Frontal cortex (tissue), 4 donors: ENCODE data around the gene ZNF783. TPM values are rescaled to one million over a fixed set of nuclear protein-coding genes. Genes with fewer than 3 reads are reported as not detected.
"Not testable (repeated sequence)": the region's sequence is repeated elsewhere in the genome, so short reads cannot be mapped to it uniquely, and the experiment has no call there.

Source experiments
- DNase-seq, 2 donors: peaks; one replicate each; pipeline ENCODE4 v3.0.0; 2012; ENCODE audit warnings: low spot score in 2 of 2
- FAIRE-seq: peaks from 2 replicates; lab custom pipeline; 2012; peaks lifted over from hg19 to GRCh38; lab: Jason Lieb, UNC
- total RNA-seq: library from RNA; depleted of rRNA; stranded (reverse); fragments of >200 nt; gene quantifications from one replicate; pipeline ENCODE4 v1.2.3, GENCODE V29; 2014
- donor health status: control.
- donor health status: control.
- donor health status: control.

The ZNF783 gene
- total RNA-seq: 12.2 TPM

DNA sequence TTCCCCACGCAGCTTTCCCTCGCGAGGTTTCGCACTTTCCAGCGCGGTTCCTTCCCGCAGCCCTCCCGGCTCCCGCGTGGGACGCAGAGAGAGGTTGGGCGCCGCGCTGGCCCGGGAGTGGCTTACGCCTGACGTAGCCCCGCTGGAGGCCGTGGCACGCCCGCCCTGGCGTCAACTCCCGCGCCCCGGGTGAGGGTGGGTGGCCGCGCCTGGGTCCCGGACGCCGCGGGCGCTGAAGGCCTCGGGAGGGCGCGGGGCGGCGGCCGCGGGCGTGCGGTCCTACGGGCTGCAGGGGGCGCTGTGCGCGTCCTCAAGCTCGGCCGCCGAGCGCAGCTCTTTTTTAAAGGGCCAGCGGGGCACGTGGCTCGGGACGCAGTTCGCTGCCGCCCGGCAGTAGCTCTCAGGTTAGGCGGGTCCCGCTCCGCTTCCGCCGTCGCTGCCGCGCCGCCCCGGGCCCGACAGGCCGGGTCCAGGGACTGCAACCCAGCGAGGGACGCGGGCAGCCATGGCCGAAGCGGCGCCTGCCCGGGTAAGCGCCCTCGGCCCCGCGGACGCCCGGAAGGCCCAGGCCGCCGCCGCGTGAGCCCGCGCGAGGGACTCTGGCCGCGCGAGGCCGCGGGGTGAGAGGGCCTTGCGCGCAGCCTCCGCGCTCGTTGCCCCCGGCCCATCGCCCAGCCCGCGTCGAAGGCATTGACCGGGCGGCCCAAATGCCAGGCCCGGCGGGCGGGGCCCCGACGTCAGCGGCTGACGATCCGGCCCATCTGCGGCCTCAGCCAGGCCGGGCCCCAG is at the start of gene ZNF783:
Gene ZNF783, plus strand, starts transcription at position 368 of the 789 bp plus-strand sequence. Its CDS starts 138 bp downstream, at position 506.
- FAIRE-seq (no peak), DNase-seq (peak; percentile 93 to 94)

- FAIRE-seq (no peak), DNase-seq (no peak)
These were observed 47.8 kb upstream of the ZNF783 start for GRCh38 chr7:149214020-149214720.

- DNase-seq (no peak), FAIRE-seq (no peak)
These were observed 45.6 kb upstream of the ZNF783 start for GRCh38 chr7:149216402-149216801.

GRCh38 chr7:149217570-149217969 is 44.4 kb upstream of the ZNF783 start:
- DNase-seq: no peak
- FAIRE-seq: no peak

DNA sequence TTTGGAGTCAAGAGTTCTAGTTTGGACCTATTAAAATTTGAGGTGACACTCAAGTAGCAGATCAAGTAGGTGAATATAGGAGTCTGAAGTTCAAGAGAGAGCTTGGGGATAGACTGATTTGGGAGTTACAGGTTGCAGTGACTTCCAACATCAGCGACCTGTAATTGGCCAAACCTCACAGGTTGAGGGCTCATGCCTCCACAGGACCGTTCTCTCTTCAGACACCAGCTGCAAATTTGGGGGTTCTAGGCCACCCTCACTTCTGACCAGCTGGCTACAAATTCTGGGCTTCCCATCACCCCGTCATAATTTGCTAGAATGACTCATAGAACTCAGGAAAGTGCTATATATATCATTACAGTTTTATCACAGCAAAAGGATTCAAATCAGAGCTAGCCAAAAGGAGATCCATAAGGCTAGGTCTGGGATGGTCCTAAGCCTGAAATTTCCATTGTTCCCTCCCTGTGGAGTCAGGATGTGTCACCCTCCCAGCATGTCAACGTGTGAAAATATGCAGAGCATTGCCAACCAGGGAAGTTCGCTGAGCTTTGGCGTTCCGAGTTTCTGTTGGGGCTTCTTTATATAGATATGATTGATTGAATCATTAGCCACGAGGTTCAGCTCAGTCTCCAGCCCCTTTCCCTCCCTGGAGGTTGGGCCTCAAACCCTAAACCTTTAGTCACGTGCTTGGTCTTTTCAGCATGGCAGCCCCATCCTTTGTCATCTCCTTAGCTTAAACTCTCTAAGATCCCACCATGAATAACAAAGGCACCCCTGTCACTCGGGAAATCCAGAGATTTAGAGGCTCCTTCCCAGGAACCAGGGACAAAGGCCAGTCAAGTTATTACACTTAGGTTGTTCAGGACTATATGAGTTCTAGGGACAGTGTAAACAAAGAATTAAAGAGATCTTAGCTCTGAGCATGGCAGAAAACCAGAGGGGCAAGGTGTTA is 43.3 kb upstream of the ZNF783 start:
- no peak for FAIRE-seq

GRCh38 chr7:149220534-149220933 is 41.5 kb upstream of the ZNF783 start:
- no peak for FAIRE-seq
- no peak for DNase-seq

More for the DNA sequence above, 43.3 kb upstream of the ZNF783 start:
- DNase-seq: peak in 1 of 2 donors; percentile 51

DNA sequence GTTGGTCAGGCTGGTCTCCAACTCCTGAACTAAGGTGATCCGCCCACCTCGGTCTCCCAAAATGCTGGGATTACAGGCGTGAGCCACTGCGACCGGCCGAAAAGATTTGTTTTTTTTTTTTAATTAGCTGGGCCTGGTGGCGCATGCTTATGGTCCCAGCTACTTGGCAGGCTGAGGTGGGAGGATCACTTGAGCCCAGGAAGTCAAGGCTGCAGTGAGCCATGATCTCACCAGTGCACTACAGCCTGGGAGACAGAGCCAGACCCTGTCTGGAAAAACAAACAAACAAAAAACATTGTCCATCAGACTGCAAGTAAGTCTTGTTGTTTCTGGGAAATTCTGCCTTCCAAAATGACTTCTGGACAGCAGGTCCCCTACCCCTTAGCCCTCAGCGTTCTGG is 38.8 kb upstream of the ZNF783 start:
- no peak for DNase-seq
- FAIRE-seq: no peak

DNA sequence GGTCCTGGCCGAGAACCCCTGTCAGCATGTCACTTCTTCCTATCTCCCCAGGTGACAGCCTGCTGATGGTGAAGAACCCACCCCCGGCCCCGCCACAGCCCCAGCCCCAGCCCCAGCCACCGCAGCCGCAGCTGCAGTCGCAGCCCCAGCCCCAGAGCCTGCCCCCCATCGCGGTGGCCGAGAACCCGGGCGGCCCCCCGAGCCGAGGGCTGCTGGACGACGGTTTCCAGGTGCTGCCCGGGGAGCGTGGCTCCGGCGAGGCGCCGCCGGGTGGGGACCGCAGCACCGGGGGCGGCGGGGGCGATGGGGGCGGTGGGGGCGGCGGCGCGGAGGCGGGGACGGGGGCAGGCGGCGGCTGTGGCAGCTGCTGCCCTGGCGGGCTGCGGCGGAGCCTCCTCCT is 38.2 kb upstream of the ZNF783 start:
- FAIRE-seq: no peak
- no peak for DNase-seq

DNA sequence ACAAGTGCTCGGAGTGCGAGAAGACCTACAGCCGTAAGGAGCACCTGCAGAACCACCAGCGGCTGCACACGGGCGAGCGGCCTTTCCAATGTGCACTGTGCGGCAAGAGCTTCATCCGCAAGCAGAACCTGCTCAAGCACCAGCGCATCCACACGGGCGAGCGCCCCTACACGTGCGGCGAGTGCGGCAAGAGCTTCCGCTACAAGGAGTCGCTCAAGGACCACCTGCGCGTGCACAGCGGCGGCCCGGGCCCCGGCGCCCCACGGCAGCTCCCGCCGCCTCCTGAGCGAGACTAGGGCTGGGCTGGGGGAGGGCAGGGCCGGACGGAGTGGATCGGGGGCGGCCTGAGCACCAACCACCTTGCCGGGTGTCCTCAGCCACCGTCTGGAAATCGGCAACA is 37.6 kb upstream of the ZNF783 start:
- FAIRE-seq (no peak), DNase-seq (no peak)

GRCh38 chr7:149225106-149225505 is 36.9 kb upstream of the ZNF783 start:
- DNase-seq (no peak), FAIRE-seq (no peak)

DNA sequence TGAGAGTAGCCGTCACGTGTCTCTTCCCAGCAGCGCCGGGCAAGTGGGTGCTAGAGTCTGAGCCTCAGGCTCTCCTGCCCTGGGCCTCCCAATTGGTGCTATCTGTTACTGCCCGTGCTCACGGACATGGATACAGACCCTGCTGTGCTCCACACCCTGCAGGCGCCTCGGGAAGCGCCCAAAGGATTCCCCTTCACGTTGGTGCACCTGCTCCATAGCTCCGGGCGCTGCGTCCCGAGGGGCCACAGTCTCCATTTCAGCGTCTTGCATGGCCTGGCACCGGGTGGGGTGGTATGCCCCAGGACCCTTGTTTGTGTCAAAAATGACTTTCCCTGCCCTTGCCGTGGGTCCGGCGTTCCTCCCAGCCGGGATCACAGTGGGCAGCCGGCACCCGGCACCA is 36.3 kb upstream of the ZNF783 start:
- FAIRE-seq: no peak
- DNase-seq: no peak

DNA sequence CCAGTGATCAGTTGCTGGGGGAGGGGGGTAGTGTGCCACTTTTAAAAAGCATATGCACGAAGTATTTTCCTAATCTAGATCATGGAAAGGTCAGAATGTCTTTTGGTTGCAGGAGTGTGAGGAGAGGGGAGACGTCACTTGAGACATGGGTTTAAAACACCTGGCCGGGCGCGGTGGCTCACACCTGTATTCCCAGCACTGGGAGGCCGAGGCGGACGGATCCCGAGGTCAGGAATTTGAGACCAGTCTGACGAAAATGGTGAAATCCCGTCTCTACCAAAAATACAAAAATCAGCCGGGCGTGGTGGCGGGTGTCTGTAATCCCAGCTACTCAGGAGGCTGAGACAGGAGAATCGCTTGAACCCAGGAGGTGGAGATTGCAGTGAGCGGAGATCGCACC is 35.6 kb upstream of the ZNF783 start:
- FAIRE-seq: not testable (repeated sequence)

DNA sequence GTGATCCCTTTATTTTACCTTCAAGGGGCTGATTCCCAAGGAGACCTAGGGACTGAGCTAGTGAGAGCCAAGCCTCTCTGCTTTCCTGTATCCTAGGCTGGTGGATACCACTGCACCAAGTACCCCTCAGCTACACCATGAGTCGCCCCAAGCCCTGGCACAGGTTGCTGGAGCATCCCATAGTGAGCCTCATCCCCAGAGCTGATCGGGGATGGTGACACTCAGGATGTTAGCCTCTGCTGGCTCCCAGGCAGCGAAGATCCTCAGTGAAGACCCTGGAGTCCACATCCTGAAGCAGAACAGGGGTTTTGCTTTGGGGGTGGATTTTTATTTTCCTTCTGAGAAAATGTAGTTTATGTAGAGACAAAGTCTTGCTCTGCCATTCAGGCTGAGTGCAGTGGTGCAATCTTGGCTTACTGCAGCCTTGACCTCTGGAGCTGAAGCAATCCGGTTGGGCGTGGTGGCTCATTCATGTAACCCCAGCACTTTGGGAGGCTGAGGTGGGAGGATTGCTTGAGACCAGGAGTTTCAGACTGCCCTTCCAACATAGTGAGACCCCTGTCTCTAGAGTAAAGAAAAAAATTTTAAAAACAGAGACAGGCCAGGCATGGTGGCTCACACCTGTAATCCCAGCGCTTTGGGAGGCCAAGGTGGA is 35.0 kb upstream of the ZNF783 start:
- no peak for FAIRE-seq

More for the DNA sequence above, 35.6 kb upstream of the ZNF783 start:
- not testable (repeated sequence) for DNase-seq

DNA sequence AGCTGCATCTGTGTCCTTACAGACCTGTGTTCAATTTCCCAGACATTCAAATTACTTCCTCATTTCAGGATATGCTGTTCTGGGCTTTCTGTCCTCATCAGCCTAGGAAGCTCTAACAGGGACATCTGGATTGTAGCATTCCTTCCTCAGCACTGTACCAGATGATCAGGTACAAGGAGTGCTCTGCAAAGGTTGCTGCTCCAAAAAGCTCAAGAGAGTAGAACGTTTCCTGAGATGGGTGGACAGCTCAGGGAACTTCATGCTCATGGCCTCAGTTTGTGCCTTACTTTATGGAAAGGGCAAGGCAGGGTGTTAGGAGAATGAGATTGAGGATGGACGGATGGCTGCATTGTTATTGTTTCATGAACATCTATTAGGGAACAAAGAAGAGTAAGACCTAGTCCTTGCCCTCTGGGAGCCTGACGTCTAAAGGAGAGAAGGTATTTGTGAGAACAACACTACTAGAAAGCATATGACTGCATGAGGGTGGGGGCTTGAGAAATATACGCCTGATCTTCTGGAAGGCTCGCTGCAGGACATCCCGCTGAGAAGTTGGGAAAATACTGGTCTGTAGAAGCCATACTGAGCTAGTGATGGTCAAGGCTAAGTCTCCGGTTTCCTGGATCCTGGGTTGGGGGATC is 33.0 kb upstream of the ZNF783 start:
- DNase-seq (no peak), FAIRE-seq (no peak)

More for the DNA sequence above, 35.0 kb upstream of the ZNF783 start:
- no peak for DNase-seq

DNA sequence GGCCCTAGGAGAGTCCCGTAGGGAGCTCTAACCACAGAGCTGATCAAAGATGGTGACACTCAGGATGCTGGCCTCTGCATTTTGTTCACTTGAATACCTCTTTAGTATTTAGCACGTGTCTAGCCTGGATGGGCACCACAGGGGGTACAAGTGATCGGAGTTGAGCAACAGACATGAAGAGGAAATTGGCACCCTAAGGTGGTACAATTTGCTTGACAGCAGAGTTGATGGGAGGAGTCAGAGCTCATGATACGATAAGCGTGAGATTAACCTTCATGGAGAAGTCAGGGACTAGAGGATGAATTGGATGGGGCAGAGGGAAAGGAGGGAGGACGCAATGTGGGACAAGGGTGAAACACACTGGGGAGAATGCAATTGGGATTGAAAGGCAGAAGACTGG is 32.5 kb upstream of the ZNF783 start:
- FAIRE-seq (no peak), DNase-seq (no peak)

- DNase-seq: no peak
- no peak for FAIRE-seq
These were observed 29.6 kb upstream of the ZNF783 start for GRCh38 chr7:149232362-149232761.

DNA sequence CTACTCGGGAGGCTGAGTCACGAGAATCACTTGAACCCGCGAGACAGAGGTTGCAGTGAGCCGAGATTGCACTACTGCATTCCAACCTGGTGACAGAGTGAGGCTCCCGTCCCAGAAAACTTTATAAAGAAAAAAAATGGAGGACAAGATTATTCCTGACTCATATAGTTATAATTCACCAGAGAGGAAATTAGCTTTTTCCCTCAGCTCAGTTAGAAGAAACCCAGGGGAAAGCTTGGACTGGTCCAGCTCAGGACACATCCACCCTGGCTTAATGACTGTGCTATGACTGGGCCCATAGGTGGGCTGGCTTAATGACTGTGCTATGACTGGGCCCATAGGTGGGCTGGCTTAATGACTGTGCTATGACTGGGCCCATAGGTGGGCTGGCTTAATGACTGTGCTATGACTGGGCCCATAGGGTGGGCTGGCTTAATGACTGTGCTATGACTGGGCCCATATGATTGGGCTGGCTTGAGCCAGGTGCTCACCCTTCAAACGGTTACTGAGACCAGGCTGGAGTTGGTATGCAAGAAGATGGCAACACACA is 28.3 kb upstream of the ZNF783 start:
- FAIRE-seq, DNase-seq: not testable (repeated sequence)

DNA sequence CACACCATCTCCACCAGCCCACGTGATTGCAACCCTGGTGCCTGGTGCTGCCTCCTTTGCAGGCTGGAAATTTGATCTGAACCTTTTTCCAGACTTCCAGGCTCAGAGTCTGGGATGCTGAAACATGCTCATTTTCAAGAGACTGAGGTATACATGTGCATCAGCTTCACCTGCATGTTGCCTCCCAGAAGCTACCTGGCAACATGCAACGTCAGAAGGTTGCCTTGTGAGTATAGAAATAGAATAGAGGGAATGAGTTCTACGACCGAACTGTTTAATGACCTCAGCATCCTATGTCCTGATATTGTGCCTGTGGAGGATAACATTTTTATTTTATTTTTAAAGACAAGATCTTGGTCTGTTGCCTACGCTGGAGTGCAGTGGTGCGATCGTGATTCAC is 24.5 kb upstream of the ZNF783 start:
- FAIRE-seq: no peak
- DNase-seq: no peak

GRCh38 chr7:149238051-149238450 is 23.9 kb upstream of the ZNF783 start:
- DNase-seq (no peak), FAIRE-seq (no peak)
